ENCODE measurements around the gene KPNB1.

Gene KPNB1

GRCh38 chr17:47703191-47703591, 53.5 kb downstream of the KPNB1 start:
- Histone ChIP-seq H3K36me3 (ENCODE audit: control insufficient read depth, insufficient read depth, low read length) (peaks cover 10% of the 10 kb centered on the region), H3K27me3 (ENCODE audit: control insufficient read depth, insufficient read depth, low read length) (peaks cover 15% of the 10 kb centered on the region), H3K4me3 (ENCODE audit: low read depth, low read length) (no peak overlapping the region), H3K9me3 (ENCODE audit: control insufficient read depth, insufficient read depth, low read length) (no peaks in the 10 kb centered on the region), H3K4me1 (ENCODE audit: control insufficient read depth, insufficient read depth, low read length) (no peaks in the 10 kb centered on the region), H3K9ac (ENCODE audit: low read depth, low read length) (no peak overlapping the region)

GRCh38 chr17:47703671-47704070, 54.0 kb downstream of the KPNB1 start:
- no peak overlapping the region for H3K4me3 ChIP-seq (ENCODE audit: low read depth, low read length)
- no peaks in the 10 kb centered on the region for H3K9me3 ChIP-seq (ENCODE audit: control insufficient read depth, insufficient read depth, low read length)
- no peaks in the 10 kb centered on the region for H3K4me1 ChIP-seq (ENCODE audit: control insufficient read depth, insufficient read depth, low read length)
- H3K36me3 ChIP-seq (ENCODE audit: control insufficient read depth, insufficient read depth, low read length), result peaks cover 10% of the 10 kb centered on the region
- H3K27me3 ChIP-seq (ENCODE audit: control insufficient read depth, insufficient read depth, low read length), result peaks cover 16% of the 10 kb centered on the region
- no peak overlapping the region for H3K9ac ChIP-seq (ENCODE audit: low read depth, low read length)

- Histone ChIP-seq H3K9ac (ENCODE audit: low read depth, low read length) (no peak overlapping the region), H3K36me3 (ENCODE audit: control insufficient read depth, insufficient read depth, low read length) (peaks cover 10% of the 10 kb centered on the region), H3K27me3 (ENCODE audit: control insufficient read depth, insufficient read depth, low read length) (peaks cover 16% of the 10 kb centered on the region), H3K9me3 (ENCODE audit: control insufficient read depth, insufficient read depth, low read length) (no peaks in the 10 kb centered on the region), H3K4me1 (ENCODE audit: control insufficient read depth, insufficient read depth, low read length) (no peaks in the 10 kb centered on the region), H3K4me3 (ENCODE audit: low read depth, low read length) (no peak overlapping the region)
Observed at GRCh38 chr17:47704116-47704515, 54.4 kb downstream of the KPNB1 start.

GRCh38 chr17:47704736-47705135, 55.0 kb downstream of the KPNB1 start:
- Histone ChIP-seq H3K9ac (ENCODE audit: low read depth, low read length) (no peak overlapping the region), H3K4me3 (ENCODE audit: low read depth, low read length) (no peak overlapping the region), H3K4me1 (ENCODE audit: control insufficient read depth, insufficient read depth, low read length) (no peaks in the 10 kb centered on the region)

GRCh38 chr17:47705536-47706530, 56.1 kb downstream of the KPNB1 start:
- Histone ChIP-seq H3K36me3 (ENCODE audit: control insufficient read depth, insufficient read depth, low read length) (peaks cover 5% of the 10 kb centered on the region), H3K9ac (ENCODE audit: low read depth, low read length) (no peak overlapping the region), H3K9me3 (ENCODE audit: control insufficient read depth, insufficient read depth, low read length) (no peaks in the 10 kb centered on the region), H3K4me1 (ENCODE audit: control insufficient read depth, insufficient read depth, low read length) (no peaks in the 10 kb centered on the region), H3K4me3 (ENCODE audit: low read depth, low read length) (no peak overlapping the region), H3K27me3 (ENCODE audit: control insufficient read depth, insufficient read depth, low read length) (peaks cover 24% of the 10 kb centered on the region)

More at GRCh38 chr17:47704736-47705135, 55.0 kb downstream of the KPNB1 start:
- Histone ChIP-seq H3K36me3 (ENCODE audit: control insufficient read depth, insufficient read depth, low read length) (peaks cover 8% of the 10 kb centered on the region), H3K9me3 (ENCODE audit: control insufficient read depth, insufficient read depth, low read length) (no peaks in the 10 kb centered on the region), H3K27me3 (ENCODE audit: control insufficient read depth, insufficient read depth, low read length) (peaks cover 21% of the 10 kb centered on the region)

- Histone ChIP-seq H3K36me3 (ENCODE audit: control insufficient read depth, insufficient read depth, low read length) (no peaks in the 10 kb centered on the region), H3K4me1 (ENCODE audit: control insufficient read depth, insufficient read depth, low read length) (no peaks in the 10 kb centered on the region)
Observed at GRCh38 chr17:47707056-47707804, 57.5 kb downstream of the KPNB1 start.

GRCh38 chr17:47707884-47708283, 58.2 kb downstream of the KPNB1 start:
- no peaks in the 10 kb centered on the region for H3K9me3 ChIP-seq (ENCODE audit: control insufficient read depth, insufficient read depth, low read length)
- H3K4me3 ChIP-seq (ENCODE audit: low read depth, low read length), result peak overlapping the region; percentile 32
- H3K27me3 ChIP-seq (ENCODE audit: control insufficient read depth, insufficient read depth, low read length), result peaks cover 28% of the 10 kb centered on the region
- H3K4me1 ChIP-seq (ENCODE audit: control insufficient read depth, insufficient read depth, low read length), result no peaks in the 10 kb centered on the region
- no peaks in the 10 kb centered on the region for H3K36me3 ChIP-seq (ENCODE audit: control insufficient read depth, insufficient read depth, low read length)
- H3K9ac ChIP-seq (ENCODE audit: low read depth, low read length), result no peak overlapping the region

More at GRCh38 chr17:47707056-47707804, 57.5 kb downstream of the KPNB1 start:
- Histone ChIP-seq H3K9ac (ENCODE audit: low read depth, low read length) (no peak overlapping the region), H3K4me3 (ENCODE audit: low read depth, low read length) (no peak overlapping the region), H3K9me3 (ENCODE audit: control insufficient read depth, insufficient read depth, low read length) (no peaks in the 10 kb centered on the region), H3K27me3 (ENCODE audit: control insufficient read depth, insufficient read depth, low read length) (peaks cover 24% of the 10 kb centered on the region)

GRCh38 chr17:47708312-47708863, 58.7 kb downstream of the KPNB1 start:
- H3K27me3 ChIP-seq (ENCODE audit: control insufficient read depth, insufficient read depth, low read length), result peaks cover 33% of the 10 kb centered on the region
- H3K4me1 ChIP-seq (ENCODE audit: control insufficient read depth, insufficient read depth, low read length), result no peaks in the 10 kb centered on the region
- H3K9ac ChIP-seq (ENCODE audit: low read depth, low read length), result no peak overlapping the region
- no peaks in the 10 kb centered on the region for H3K36me3 ChIP-seq (ENCODE audit: control insufficient read depth, insufficient read depth, low read length)
- H3K9me3 ChIP-seq (ENCODE audit: control insufficient read depth, insufficient read depth, low read length), result no peaks in the 10 kb centered on the region
- peak overlapping the region; percentile 32 for H3K4me3 ChIP-seq (ENCODE audit: low read depth, low read length)

- peaks cover 33% of the 10 kb centered on the region for H3K27me3 ChIP-seq (ENCODE audit: control insufficient read depth, insufficient read depth, low read length)
- H3K4me1 ChIP-seq (ENCODE audit: control insufficient read depth, insufficient read depth, low read length), result no peaks in the 10 kb centered on the region
- no peaks in the 10 kb centered on the region for H3K9me3 ChIP-seq (ENCODE audit: control insufficient read depth, insufficient read depth, low read length)
- H3K9ac ChIP-seq (ENCODE audit: low read depth, low read length), result no peak overlapping the region
- no peaks in the 10 kb centered on the region for H3K36me3 ChIP-seq (ENCODE audit: control insufficient read depth, insufficient read depth, low read length)
- H3K4me3 ChIP-seq (ENCODE audit: low read depth, low read length), result peak overlapping the region; percentile 39
Observed at GRCh38 chr17:47708864-47709541, 59.3 kb downstream of the KPNB1 start.

GRCh38 chr17:47709594-47709993, 59.9 kb downstream of the KPNB1 start:
- Histone ChIP-seq H3K36me3 (ENCODE audit: control insufficient read depth, insufficient read depth, low read length) (no peaks in the 10 kb centered on the region), H3K27me3 (ENCODE audit: control insufficient read depth, insufficient read depth, low read length) (peaks cover 35% of the 10 kb centered on the region), H3K4me1 (ENCODE audit: control insufficient read depth, insufficient read depth, low read length) (no peaks in the 10 kb centered on the region), H3K9me3 (ENCODE audit: control insufficient read depth, insufficient read depth, low read length) (no peaks in the 10 kb centered on the region), H3K4me3 (ENCODE audit: low read depth, low read length) (peak overlapping the region; percentile 39), H3K9ac (ENCODE audit: low read depth, low read length) (no peak overlapping the region)
